OCI-LY7 (cell line): ENCODE measurements around the gene THYN1.

ENCODE experiments used
- CTCF ChIP-seq: fragments of 200-600 bp; sonication (generic); conservative IDR thresholded peaks from 2 replicates; pipeline ENCODE4 v1.5.1; 2014; ENCODE audit warnings: mild to moderate bottlenecking, antibody characterized with exemption, low read length, moderate library complexity, mixed read lengths
- EZH2phosphoT487 ChIP-seq: fragments of 200-600 bp; sonication (generic); IDR thresholded peaks from 2 replicates; pipeline ENCODE4 v1.6.1; 2018; ENCODE audit warnings: low read depth, borderline replicate concordance, mild to moderate bottlenecking, mixed run types, antibody characterized with exemption, low read length, moderate library complexity, mixed read lengths

- TF ChIP-seq CTCF: no peak
- TF ChIP-seq EZH2phosphoT487: no peak
These were observed 36.0 kb upstream of the THYN1 start for GRCh38 chr11:134289167-134289566.
